HS-5 (cell line): ENCODE measurements around the gene COL18A1.
"Not testable (repeated sequence)": the region's sequence is repeated elsewhere in the genome, so short reads cannot be mapped to it uniquely, and the experiment has no call there.

Source experiments
- DNase-seq: peaks from one replicate; pipeline ENCODE4 v3.0.0-alpha.2; 2012; ENCODE audit warnings: low read depth

COL18A1 gene

GRCh38 chr21:45522381-45522780 lies 117.4 kb downstream of the COL18A1 start:
- DNase-seq: no peak

DNA sequence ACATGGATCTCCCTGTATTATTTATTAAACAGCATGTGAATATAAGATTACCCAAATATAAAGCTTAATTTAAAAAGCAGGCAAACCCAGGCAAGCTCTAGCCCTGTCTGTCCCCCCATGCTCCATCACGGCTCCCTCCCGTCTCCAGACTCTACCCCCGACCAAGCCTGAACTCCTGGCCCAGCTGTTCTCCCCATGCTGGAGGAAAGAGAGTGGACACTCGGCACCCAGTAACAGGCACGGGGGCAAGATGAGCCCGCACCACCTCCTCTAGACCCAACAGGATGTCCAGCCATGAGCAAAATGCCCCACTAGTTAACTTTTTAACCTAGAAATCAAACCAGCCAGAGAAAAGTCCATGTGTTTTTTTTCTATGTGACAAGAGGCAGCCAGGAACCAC lies 118.0 kb downstream of the COL18A1 start:
- no peak for DNase-seq

- no peak for DNase-seq
Measured at GRCh38 chr21:45523411-45524101, 118.6 kb downstream of the COL18A1 start.

DNA sequence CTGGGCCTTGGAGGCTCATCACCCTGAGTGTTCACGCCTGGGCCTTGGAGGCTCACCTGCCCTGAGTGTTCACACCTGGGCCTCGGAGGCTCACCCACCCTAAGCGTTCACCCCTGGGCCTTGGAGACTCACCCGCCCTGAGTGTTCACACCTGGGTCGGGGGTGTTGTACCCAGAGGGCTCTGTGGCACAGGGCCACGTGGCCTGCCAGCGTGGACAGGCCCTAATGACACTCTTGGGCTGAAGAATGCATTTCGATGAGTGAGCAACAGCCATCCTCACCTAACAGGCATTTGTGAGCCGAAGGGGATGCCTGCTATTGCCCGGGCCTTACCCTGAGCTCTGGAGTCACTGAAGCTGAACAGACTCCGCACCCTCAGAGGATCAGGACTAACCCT lies 119.8 kb downstream of the COL18A1 start:
- no peak for DNase-seq

DNA sequence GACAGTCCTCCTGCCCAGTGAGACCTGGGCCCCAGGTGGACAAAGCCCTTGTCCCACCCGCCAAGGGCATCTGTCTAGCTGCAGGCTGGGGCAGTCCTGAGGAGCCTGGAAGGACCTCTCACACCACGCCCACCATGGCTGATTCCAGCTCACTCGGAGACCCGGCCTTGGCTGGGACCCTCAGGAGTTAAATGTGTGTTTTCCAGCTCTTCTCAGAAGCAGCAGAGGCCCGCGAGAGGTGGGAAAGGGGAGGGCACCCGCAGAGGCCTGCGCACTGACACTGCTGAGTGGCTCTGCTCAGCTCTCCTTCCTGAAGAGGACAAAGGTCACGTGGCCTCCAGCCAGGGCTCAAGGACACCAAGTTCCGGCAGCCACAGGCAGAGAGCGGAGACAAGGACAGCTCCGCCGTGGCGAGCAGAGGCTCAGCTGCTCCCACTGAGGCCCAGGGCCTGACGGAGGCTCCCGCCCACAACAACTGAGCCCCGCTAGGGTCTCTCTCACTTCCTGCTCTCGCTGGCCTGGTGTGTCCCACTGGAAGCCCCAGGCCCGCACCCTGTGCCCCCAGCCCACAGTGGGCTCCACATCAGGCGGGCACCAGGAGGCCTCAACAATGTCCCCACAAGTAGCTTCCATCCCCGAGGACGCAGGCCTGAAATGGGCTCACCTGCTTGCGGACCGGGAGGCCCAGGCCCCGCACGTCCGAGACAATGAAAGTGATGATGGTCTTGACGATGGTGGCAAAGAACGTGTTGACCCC lies 120.4 kb downstream of the COL18A1 start:
- DNase-seq: no peak

DNA sequence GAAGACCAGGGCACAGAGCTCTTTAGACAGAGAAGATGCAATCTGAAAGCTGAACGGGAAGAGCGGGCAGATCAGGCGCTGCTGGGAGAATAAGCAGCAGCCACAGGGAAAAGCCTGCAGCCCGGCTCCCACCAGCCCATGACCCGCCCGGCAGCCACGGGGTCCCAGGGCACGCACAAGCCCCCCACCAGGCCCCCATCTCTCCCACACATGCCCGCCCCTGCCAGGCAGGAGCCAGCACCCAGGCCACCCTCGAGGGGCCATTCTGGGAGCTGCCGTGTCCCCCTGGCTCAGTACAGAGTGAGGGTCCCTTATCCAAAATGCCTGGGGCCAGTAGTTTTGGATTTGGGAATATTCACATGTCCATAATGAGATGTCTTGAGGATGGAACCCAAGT lies 120.9 kb downstream of the COL18A1 start:
- no peak for DNase-seq

GRCh38 chr21:45527151-45527999 lies 122.4 kb downstream of the COL18A1 start:
- DNase-seq: not testable (repeated sequence)

- DNase-seq: no peak
Measured at GRCh38 chr21:45528028-45528705, 123.2 kb downstream of the COL18A1 start.

DNA sequence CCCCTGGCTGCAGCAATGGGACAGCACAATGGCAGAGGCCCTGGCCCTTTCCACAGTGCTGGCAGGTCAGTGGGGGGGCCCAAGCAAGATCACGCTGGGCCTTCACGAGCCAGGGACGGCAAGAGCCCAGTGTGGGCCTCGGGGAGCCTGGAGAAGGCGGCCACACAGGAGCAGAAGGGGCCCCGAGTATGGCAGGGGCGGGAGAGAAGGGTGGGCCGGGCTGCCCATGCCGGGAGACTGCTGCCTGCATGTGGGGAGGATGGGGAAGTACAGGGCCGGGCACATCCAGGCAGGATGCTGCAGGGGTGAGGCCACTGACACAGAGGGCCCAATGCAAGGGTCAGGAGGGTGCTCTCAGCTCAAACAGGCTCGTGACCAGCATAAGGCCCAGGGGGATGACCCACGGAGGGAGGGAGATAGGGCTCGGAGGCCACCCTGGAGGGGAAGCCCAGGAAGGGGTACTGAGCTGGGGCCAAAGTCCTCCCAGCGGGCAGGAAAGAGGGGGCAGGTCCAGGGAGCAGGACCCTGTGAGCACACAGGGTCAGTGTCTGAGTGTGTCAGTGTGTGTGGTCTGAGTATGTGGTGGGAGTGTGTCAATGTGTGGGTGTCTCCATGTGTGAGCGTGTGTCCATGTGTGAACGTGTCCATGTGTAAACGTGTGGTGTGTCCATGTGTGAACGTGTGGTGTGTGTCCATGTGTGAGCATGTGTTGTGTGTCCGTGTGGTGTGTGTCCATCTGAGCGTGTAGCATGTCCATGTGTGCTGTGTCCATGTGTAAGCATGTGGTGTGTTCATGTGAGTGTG lies 124.2 kb downstream of the COL18A1 start:
- DNase-seq: no peak

GRCh38 chr21:45529785-45530422 lies 124.9 kb downstream of the COL18A1 start:
- DNase-seq: no peak

DNA sequence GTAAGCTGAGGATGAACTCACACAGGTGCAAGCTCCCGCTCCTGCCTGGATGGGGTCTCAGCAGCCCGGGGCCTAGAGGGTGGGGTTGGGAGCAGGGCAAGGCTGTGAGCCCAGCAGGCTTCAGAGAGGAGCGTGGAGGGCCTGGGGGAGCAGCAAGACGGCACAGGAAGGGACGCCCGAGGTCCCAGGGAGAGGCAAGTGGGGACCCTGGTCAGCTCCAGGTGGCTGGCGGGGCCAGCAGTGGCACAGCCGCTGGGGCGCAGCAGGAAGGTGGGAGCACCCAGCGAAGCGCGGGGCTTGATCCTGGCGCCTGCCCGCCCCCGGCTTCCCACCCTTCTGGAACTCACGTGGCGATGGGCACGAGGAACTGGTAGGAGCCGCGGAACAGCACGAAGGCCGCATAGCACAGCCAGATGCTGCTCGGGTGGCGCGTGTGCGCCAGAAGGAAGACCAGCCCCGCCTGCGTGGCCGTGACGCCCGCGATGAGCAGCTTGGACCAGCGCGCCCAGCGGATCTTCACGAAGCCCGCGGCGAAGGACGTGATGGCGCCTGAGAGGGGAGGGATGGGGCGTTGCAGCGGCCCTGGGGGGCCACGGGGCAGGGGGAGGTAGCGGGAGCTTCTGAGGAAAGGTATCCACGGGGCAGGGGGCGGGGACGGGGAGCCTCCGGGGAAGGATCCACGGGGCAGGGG lies 125.6 kb downstream of the COL18A1 start:
- no peak for DNase-seq

DNA sequence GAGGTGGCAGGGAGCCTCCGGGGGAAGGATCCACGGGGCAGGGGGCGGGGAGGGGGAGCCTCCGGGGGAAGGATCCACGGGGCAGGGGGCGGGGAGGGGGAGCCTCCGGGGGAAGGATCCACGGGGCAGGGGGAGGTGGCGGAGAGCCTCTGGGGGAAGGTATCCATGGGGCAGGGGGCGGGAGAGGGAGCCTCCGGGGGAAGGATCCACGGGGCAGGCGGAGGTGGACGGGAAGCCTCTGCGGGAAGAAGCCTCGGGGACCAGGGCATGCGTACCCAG lies 126.1 kb downstream of the COL18A1 start:
- not testable (repeated sequence) for DNase-seq

DNA sequence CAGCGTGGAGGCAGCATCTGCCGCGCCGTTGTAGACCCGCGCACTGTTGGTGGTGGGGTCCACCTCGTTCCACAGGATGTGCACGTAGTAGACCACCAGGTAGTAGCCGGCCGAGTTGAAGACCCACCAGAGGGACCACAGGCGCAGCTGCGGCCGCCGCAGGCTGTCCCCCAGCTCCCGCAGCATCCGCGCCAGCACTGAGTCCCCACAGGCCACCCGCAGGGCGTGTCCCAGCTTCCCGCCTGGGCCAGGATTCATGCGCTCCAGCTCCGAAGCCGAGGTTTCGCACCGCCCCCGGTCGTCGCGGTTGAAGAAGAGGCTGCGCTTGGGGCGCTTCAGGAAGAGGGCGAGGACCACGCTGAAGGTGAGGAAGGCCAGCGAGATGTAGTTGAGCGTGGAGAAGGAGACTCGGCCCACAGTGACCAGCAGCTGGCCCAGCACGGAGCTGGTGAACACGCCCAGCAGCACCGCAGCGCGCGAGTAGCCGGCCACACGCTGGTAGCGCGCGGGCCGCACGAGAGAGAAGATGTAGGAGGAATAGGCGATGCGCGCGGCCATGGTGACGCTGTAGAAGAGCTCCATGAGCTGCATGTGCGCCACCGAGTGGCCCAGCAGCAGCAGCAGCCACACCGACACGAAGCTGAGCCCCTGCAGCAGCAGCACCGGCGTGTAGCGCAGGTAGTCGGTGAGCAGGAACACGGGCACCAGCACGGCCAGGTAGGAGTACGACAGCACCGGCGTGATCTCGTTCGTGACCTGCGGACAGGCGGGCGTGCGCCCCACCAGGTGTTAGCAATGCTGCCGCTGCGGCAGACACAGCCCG lies 126.6 kb downstream of the COL18A1 start:
- DNase-seq: no peak

DNA sequence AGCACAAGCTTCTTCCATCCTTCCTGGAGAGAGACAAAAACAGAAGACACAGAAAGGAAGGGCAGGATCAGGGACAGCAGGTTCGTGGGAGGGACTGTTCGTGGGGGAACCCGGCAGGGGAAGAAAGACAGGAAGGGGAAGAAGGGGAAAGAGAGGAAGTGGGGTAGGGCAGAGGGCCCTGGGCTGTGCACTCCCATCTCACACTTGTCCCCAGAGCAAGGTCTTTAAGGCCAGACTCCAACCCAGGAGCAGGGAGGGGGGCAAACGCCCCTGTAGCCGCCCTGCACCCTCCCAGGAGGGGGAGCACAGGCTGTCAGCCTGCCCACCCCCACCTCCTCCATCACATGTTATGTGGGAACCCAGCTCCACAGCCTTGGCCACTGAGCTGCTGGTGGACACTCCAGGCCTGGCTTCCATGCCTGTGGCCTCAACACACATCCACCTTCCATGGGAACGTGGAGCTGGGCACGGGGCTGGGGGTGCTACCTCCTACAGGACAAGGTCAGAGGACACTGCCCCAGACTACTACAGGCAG lies 127.9 kb downstream of the COL18A1 start:
- DNase-seq: no peak

GRCh38 chr21:45533361-45533845 lies 128.4 kb downstream of the COL18A1 start:
- no peak for DNase-seq

- no peak for DNase-seq
Measured at GRCh38 chr21:45533846-45534635, 129.1 kb downstream of the COL18A1 start.

- DNase-seq: no peak
Measured at GRCh38 chr21:45534636-45535331, 129.8 kb downstream of the COL18A1 start.
